GM15510 (cell line): ENCODE measurements around the gene NUAK1.

ENCODE experiments used
- POLR2A ChIP-seq: IDR thresholded peaks from 3 replicates; pipeline ENCODE4 v1.6.1; 2011; ENCODE audit warnings: borderline replicate concordance; ENCODE audit not compliant: insufficient read length; ENCODE audit errors: extremely low read depth

Gene NUAK1

GRCh38 chr12:106039646-106040404 is 98.9 kb downstream of the NUAK1 start:
- TF ChIP-seq POLR2A, result no peak

DNA sequence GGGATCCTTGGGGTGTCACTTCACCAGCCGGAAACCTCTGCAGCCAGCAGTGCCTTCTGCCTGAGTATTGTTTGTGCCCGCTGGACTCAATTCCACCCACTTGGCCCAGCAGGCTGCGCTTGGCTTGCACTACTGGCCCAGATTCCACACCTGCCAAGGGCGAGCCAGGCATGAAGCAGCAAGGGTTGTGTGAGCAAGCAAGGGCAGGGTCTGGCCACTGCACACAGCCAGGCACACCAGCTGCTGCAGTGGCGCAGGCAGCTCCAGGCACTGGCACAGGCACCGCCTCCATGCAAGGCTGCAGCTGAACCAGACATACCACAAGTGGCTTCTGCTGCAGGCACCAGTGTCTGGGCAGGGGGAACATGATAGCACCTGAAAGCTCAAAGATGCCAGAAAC is 99.5 kb downstream of the NUAK1 start:
- no peak for TF ChIP-seq POLR2A

DNA sequence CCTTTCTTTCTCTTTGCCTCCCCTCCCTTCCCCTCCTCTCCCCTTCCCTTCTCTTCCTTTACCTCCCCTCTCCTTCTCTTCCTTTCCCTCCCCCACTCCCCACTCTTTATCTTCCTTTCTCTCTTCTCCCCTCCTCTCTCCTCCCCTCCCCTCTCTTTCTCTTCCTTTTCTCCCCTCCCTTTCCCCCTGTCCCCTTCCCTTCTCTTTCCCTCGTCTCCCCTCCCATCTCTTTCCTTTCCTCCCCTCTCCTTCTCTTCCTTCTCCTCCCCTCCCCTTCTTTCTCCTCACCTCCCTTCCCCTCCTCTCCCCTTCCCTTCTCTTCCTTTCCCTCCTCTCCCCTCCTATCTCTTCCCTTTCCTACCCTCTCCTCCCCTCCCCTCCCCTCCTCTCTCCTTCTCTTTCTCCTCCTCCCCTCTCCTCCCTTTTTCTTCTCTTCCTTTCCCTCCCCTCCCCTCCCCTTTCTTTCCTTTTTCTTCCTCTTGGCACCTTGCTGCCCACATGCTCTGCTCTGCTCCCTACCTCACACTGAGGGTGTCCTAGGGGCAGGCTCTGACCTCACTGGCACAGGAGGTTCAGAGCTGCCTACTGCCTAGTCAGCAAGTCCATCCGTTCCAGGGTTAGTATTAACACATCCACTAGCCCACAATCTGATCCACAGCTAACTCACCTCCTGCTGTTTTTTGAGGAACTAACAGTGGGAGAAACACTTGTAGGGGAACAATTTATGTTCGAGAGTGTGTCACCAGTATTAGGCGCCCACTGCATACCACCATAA is 101.0 kb downstream of the NUAK1 start:
- TF ChIP-seq POLR2A, result no peak

DNA sequence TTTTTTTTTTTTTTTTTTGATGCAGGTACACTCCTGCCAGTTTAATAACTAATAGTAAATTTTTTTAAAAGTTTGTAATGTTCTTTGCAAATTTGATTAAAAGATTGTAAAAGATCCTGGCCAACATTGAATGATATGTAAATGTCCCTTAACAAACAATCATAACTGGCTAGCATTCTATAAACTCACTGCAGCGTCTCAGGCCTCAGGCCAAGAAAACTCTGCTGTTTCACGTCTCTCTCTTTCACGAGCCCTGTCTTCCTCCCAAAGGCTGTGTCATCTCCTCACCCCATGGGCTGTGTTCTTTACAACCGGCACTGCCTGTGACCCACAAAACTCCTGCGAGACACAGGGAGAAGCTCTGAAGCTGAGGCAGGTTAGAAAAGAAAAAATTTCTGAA is 103.3 kb downstream of the NUAK1 start:
- TF ChIP-seq POLR2A, result no peak

DNA sequence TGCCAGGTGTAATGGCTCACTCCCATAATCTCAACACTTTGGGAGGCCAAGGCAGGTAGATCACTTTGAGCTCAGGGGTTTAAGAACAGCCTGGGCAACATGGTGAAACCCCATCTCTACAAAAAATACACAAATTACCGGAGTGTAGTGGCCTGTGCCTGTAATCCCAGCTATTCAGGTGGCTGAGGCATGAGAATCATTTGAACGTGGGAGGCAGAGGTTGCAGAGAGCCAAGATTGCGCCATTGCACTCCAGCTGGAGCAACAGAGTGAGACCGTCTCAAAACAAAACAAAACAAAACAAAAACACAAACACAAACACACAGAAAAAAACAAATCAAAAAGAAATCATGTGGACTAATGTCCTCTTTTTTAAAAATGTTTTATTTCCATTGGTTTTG is 104.4 kb downstream of the NUAK1 start:
- no peak for TF ChIP-seq POLR2A

- TF ChIP-seq POLR2A, result no peak
These were observed 105.5 kb downstream of the NUAK1 start for GRCh38 chr12:106033161-106033675.

DNA sequence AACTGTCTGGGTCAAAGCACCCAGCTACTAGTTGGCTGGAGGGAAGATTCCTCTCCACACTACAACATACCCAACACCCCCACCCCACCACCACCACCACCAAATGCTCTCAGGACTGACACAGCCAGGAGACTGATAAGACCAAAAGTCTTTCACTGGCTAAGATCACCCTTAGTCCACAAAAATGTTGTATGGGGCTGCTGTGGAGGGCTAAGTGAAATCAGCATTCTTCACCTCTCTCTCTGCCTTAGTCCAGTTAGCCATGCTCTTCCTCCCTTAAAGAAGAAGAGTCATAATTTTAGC is 106.2 kb downstream of the NUAK1 start:
- no peak for TF ChIP-seq POLR2A

GRCh38 chr12:106031761-106032622 is 106.8 kb downstream of the NUAK1 start:
- TF ChIP-seq POLR2A, result no peak

DNA sequence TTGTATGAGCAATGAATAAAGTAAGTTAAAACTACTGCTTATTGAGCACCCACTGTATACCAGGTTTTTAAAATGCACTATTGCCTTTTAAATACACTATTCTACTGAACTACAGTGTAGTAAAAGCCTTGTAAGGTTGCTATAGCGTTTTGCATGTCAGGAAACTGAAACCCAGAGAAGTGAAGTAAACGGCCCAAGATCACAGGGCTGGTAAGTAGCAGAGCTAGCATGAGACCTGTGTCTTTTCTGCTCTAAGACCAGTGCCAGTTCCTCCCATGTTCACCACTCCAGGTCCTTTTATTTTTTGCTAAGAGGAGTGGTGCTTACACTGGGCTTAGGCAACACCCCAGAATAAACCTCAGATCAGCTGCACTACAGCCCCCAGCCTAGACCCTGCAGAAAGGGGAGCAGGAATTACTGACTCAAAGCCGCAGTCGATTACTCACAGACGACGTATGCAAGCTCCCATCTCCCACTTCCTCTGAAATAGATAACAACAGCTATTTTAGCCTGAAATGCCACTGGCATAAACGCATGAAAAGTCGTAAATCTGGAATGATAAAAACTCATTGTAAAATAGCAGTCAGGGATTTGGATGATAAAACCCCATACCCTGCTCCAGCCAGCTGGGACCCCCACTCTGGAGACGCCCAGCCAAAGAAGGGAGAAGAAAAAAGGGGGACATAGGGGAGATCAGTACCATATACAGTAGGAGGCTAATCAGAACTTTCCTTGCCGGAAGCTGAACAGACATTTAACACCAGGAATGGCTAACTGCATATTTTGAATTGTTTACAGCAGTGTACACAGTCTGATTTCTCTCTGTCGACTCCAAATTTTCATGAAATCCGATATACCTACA is 108.3 kb downstream of the NUAK1 start:
- no peak for TF ChIP-seq POLR2A

GRCh38 chr12:106029532-106029931 is 109.2 kb downstream of the NUAK1 start:
- TF ChIP-seq POLR2A, result no peak

DNA sequence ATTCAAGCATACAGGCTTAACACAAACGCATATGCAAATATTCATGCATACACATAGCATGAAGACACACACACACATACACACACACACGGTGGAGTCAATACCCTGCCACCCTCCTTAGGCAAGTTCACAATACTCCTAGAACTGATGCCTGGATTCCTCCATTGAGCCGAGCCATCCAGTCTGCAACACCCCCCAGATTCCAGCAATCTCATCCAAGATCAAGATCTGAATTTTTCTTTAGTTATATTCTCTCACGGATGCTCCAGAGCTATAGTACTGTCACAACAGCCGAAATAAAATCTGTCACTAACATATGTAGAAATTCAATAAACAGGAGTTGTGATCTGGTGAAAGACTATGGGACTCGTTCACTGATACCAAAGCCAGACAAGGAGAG is 110.8 kb downstream of the NUAK1 start:
- no peak for TF ChIP-seq POLR2A

DNA sequence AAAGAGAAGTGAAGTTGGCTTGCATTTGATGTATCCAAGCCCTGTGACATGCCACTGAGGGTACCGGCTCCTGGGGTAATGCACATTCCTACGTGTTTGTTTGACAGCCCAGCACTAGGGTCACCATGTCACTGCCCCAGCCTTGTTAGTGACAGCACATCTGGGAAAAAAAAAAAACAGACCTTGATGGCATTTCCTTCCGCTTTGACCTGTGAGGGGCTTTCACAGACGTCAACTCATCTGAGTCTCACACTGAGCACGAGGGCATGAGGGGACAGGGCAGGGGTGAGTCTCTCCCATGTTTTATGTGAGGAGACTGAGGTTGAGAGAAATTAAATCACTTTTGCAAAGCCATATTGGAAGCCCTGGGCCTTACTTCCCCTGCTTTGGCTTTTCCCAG is 111.5 kb downstream of the NUAK1 start:
- TF ChIP-seq POLR2A, result no peak

GRCh38 chr12:106025129-106025528 is 113.6 kb downstream of the NUAK1 start:
- no peak for TF ChIP-seq POLR2A

- TF ChIP-seq POLR2A, result no peak
These were observed 115.7 kb downstream of the NUAK1 start for GRCh38 chr12:106023039-106023438.

- no peak for TF ChIP-seq POLR2A
These were observed 116.2 kb downstream of the NUAK1 start for GRCh38 chr12:106022568-106023012.

DNA sequence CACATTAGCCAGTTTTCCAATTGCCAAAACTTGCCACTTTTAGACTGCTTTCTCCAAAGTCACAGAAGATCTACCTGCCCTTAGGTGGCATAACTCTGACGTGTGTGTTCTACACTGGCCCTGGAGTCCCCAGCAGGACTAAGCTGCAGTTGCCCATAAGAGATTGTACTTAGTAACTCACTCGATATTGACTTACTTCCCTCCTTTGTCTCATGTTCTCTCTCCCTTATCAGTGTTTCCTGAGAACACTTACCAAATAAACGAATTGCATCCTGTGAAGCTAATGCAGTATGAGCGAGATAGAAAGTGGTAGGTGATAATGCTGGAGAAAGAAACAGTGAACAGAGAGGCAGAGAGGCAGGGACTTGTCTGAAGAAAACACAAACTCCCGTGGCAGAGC is 117.2 kb downstream of the NUAK1 start:
- no peak for TF ChIP-seq POLR2A
